Gastrocnemius medialis (tissue), 4 donors: ENCODE measurements around the gene DLD. TPM values are rescaled to one million over a fixed set of nuclear protein-coding genes. Genes with fewer than 3 reads are reported as not detected.
A peak's percentile ranks its signal among the peaks of the same experiment; 100 is the strongest.
"Not testable (repeated sequence)": the region's sequence is repeated elsewhere in the genome, so short reads cannot be mapped to it uniquely, and the experiment has no call there.

Experiments used
- ATAC-seq, 2 donors: fragments of 150-250 bp; one replicate each; pipeline ENCODE4 v1.9.1; 2016
- DNase-seq, 2 donors: peaks; one replicate each; pipeline ENCODE4 v3.0.0-alpha.2; 2019
- H3K27ac ChIP-seq, 4 donors: fragments of 200-600 bp; sonication (generic); 1 replicate in 1 of 4; 2 replicates in 3 of 4; pipeline ENCODE4 v1.5.1; 2016 to 2018; ENCODE audit warnings: mild to moderate bottlenecking in 2 of 4, moderate library complexity in 1 of 4
- H3K27me3 ChIP-seq, 3 donors: fragments of 200-600 bp; sonication (generic) in 2 of 3; 1 replicate in 1 of 3; 2 replicates in 2 of 3; pipeline versions ENCODE4 v1.5.1 to v1.6.0; 2016 to 2019; ENCODE audit warnings: mild to moderate bottlenecking in 1 of 3, moderate library complexity in 1 of 3
- H3K36me3 ChIP-seq, 2 donors: fragments of 200-600 bp; sonication (generic) in 1 of 2; one replicate each; pipeline ENCODE4 v1.5.1; 2017 to 2018
- H3K4me1 ChIP-seq, 2 donors: fragments of 200-600 bp; sonication (generic) in 1 of 2; one replicate each; pipeline ENCODE4 v1.5.1; 2016 to 2017; ENCODE audit warnings: mild to moderate bottlenecking in 2 of 2
- H3K4me3 ChIP-seq, 4 donors: fragments of 200-600 bp; sonication (generic) in 3 of 4; 1 replicate in 1 of 4; 2 replicates in 3 of 4; pipeline ENCODE4 v1.5.1; 2016 to 2019; ENCODE audit warnings: mild to moderate bottlenecking in 2 of 4
- H3K9me3 ChIP-seq, 3 donors: fragments of 200-600 bp; sonication (generic) in 2 of 3; 1 replicate in 1 of 3; 2 replicates in 2 of 3; pipeline ENCODE4 v1.5.1; 2016 to 2019
- CTCF ChIP-seq, 5 experiments: fragments of 450-650 bp in 3 of 5; fragments of 200-600 bp in 2 of 5; sonication (generic) in 2 of 5; IDR thresholded peaks in 4 of 5; conservative IDR thresholded peaks in 1 of 5; 1 replicate in 4 of 5; 2 replicates in 1 of 5; pipeline ENCODE4 v1.5.1; 2016 to 2019; ENCODE audit warnings: antibody characterized with exemption in 5 of 5, mild to moderate bottlenecking in 3 of 5, moderate library complexity in 3 of 5
- POLR2A ChIP-seq, 2 donors: fragments of 450-650 bp; IDR thresholded peaks; one replicate each; pipeline ENCODE4 v1.6.1; 2017; ENCODE audit warnings: antibody characterized with exemption in 2 of 2, mild to moderate bottlenecking in 2 of 2, moderate library complexity in 2 of 2
- in situ Hi-C, 4 donors: fragments of 200-750 bp; cut with MboI; loops; one replicate each; pipeline versions ENCODE4 v1.15.0 to v1.8.0; 2017; ENCODE audit warnings: low sequenced_read_pairs in 4 of 4
- intact Hi-C: fragments of 100-400 bp; cut with DNase I; formaldehyde crosslinking; loops from one replicate; pipeline ENCODE4 v1.15.1; 2023; ENCODE audit warnings: low total_unique reads
- total RNA-seq, 4 donors: library from RNA; depleted of rRNA; stranded (reverse); fragments of >200 nt; gene quantifications; one replicate each; pipeline versions ENCODE4 v1.1.0 to v1.2.3, GENCODE V29; 2016

DLD gene
- total RNA-seq, 4 donors from 2014 or later = 110 to 157 (median 146) TPM

GRCh38 chr7:107951896-107952295 is 60.9 kb downstream of the DLD start:
- no peaks in the 10 kb centered on the region for H3K9me3 ChIP-seq
- no peak for TF ChIP-seq POLR2A (IDR thresholded peaks at IDR 0.05)
- no peak for TF ChIP-seq CTCF (IDR thresholded peaks at IDR 0.05 in 4 of 5, conservative IDR thresholded peaks at IDR 0.05 in 1 of 5)
- no peaks in the 10 kb centered on the region for H3K4me1 ChIP-seq
- H3K4me3 ChIP-seq = no peak overlapping the region
- intact Hi-C loops = no loop called here
- peaks cover 0 to 8% of the 10 kb centered on the region in 2 donors for H3K36me3 ChIP-seq
- ATAC-seq (no peak), DNase-seq (no peak)
- in situ Hi-C loops = no loop called here
- no peak overlapping the region for H3K27ac ChIP-seq
- no peaks in the 10 kb centered on the region for H3K27me3 ChIP-seq

GRCh38 chr7:107953265-107953923 is 62.4 kb downstream of the DLD start:
- TF ChIP-seq CTCF (IDR thresholded peaks at IDR 0.05 in 4 of 5, conservative IDR thresholded peaks at IDR 0.05 in 1 of 5) (no peak), POLR2A (IDR thresholded peaks at IDR 0.05) (no peak)
- no peak for ATAC-seq
- in situ Hi-C loops (no loop called here), intact Hi-C loops (no loop called here)
- peaks cover 0 to 8% of the 10 kb centered on the region in 2 donors for H3K36me3 ChIP-seq
- H3K4me3 ChIP-seq = no peak overlapping the region
- no peaks in the 10 kb centered on the region for H3K27me3 ChIP-seq
- no peak for DNase-seq
- no peaks in the 10 kb centered on the region for H3K9me3 ChIP-seq
- H3K27ac ChIP-seq = no peak overlapping the region
- peaks cover 3% of the 10 kb centered on the region in 2 donors for H3K4me1 ChIP-seq

GRCh38 chr7:107953924-107954303 is 62.9 kb downstream of the DLD start:
- Histone ChIP-seq H3K4me3 (no peak overlapping the region), H3K4me1 (peaks cover 3 to 4% of the 10 kb centered on the region in 2 donors), H3K27me3 (no peaks in the 10 kb centered on the region), H3K9me3 (no peaks in the 10 kb centered on the region), H3K27ac (no peak overlapping the region), H3K36me3 (peaks cover 0 to 8% of the 10 kb centered on the region in 2 donors)
- ATAC-seq (no peak), DNase-seq (no peak)
- intact Hi-C loops (no loop called here), in situ Hi-C loops (no loop called here)
- no peak for TF ChIP-seq POLR2A (IDR thresholded peaks at IDR 0.05)
- no peak for TF ChIP-seq CTCF (IDR thresholded peaks at IDR 0.05 in 4 of 5, conservative IDR thresholded peaks at IDR 0.05 in 1 of 5)

- H3K36me3 ChIP-seq = peaks cover 0 to 8% of the 10 kb centered on the region in 2 donors
- in situ Hi-C loops = no loop called here
These were observed 64.4 kb downstream of the DLD start for GRCh38 chr7:107955394-107955793.

GRCh38 chr7:107956950-107957349 is 66.0 kb downstream of the DLD start:
- in situ Hi-C loops, intact Hi-C loops, H3K36me3 ChIP-seq, H3K4me1 ChIP-seq, DNase-seq, H3K4me3 ChIP-seq, H3K9me3 ChIP-seq, H3K27me3 ChIP-seq, ATAC-seq: not testable (repeated sequence)
- H3K27ac ChIP-seq = peak overlapping the region; percentile 30 to 63 (median 46)

More at GRCh38 chr7:107955394-107955793, 64.4 kb downstream of the DLD start:
- no peak for ATAC-seq
- peaks cover 3 to 4% of the 10 kb centered on the region in 2 donors for H3K4me1 ChIP-seq
- no peak overlapping the region for H3K27ac ChIP-seq
- no peak for DNase-seq
- no peak for TF ChIP-seq POLR2A (IDR thresholded peaks at IDR 0.05)
- no peak for TF ChIP-seq CTCF (IDR thresholded peaks at IDR 0.05 in 4 of 5, conservative IDR thresholded peaks at IDR 0.05 in 1 of 5)
- intact Hi-C loops = no loop called here
- H3K27me3 ChIP-seq = peaks cover under 1 to 7% (median 5%) of the 10 kb centered on the region in 3 donors
- no peaks in the 10 kb centered on the region for H3K9me3 ChIP-seq
- no peak overlapping the region for H3K4me3 ChIP-seq
